GM04503 (cell line): ENCODE data around the gene ERVW-1.

Experiments used
- DNase-seq: peaks from one replicate; pipeline ENCODE4 v3.0.0-alpha.2; 2012; ENCODE audit warnings: low read depth

The ERVW-1 gene

GRCh38 chr7:92423710-92424131 lies 54.0 kb downstream of the ERVW-1 start:
- DNase-seq = no peak

- DNase-seq = no peak
Observed at GRCh38 chr7:92422926-92423325, 54.8 kb downstream of the ERVW-1 start.

GRCh38 chr7:92421676-92422435 lies 55.9 kb downstream of the ERVW-1 start:
- DNase-seq = no peak
